ENCODE data around the gene SYMPK. TPM values are rescaled to one million over a fixed set of nuclear protein-coding genes. Genes with fewer than 3 reads are reported as not detected.

The SYMPK gene
- total RNA-seq, 1 donor from 2014 or later, result 70.6 TPM

- intact Hi-C loops (cut with DNase I), result no loop called here
Measured at GRCh38 chr19:45792470-45793177, 70.3 kb downstream of the SYMPK start, which contains the start of gene DMWD. Gene DMWD (minus strand): TSS chr19:45792845. CDS start chr19:45792756, 89 bp downstream.

GRCh38 chr19:45791744-45792469 is 71.0 kb downstream of the SYMPK start:
- TF ChIP-seq CTCF (IDR thresholded peaks at IDR 0.05), result no peak
- ATAC-seq (no peak), DNase-seq (no peak)
- Histone ChIP-seq H3K4me1 (peaks cover 15% of the 10 kb centered on the region), H3K36me3 (peaks cover 28% of the 10 kb centered on the region), H3K27ac (peak overlapping the region; percentile 65), H3K4me3 (peak overlapping the region; percentile 67), H3K9me3 (no peaks in the 10 kb centered on the region), H3K27me3 (no peaks in the 10 kb centered on the region)
- intact Hi-C loops (cut with DNase I), result no loop called here

More at GRCh38 chr19:45792470-45793177, 70.3 kb downstream of the SYMPK start, which contains the start of gene DMWD:
- Histone ChIP-seq H3K36me3 (peaks cover 26% of the 10 kb centered on the region), H3K9me3 (no peaks in the 10 kb centered on the region), H3K27ac (peak within 1 kb of the TSS; percentile 65), H3K4me1 (peaks cover 15% of the 10 kb centered on the region), H3K4me3 (peak within 1 kb of the TSS; percentile 67), H3K27me3 (no peaks in the 10 kb centered on the region)
- ATAC-seq (peak; percentile 98), DNase-seq (peak; percentile 99)
- TF ChIP-seq CTCF (IDR thresholded peaks at IDR 0.05), result no peak

GRCh38 chr19:45790942-45791341 is 72.0 kb downstream of the SYMPK start:
- H3K4me3 ChIP-seq, result no peak overlapping the region
- H3K9me3 ChIP-seq, result no peaks in the 10 kb centered on the region
- H3K27ac ChIP-seq, result no peak overlapping the region
- H3K27me3 ChIP-seq, result no peaks in the 10 kb centered on the region
- no peak for TF ChIP-seq CTCF (IDR thresholded peaks at IDR 0.05)
- intact Hi-C loops (cut with DNase I), result no loop called here
- H3K36me3 ChIP-seq, result peaks cover 36% of the 10 kb centered on the region
- no peak for DNase-seq
- ATAC-seq, result peak; percentile 59
- peaks cover 15% of the 10 kb centered on the region for H3K4me1 ChIP-seq

GRCh38 chr19:45789035-45789786 is 73.7 kb downstream of the SYMPK start:
- no peak for ATAC-seq

More at GRCh38 chr19:45789035-45789786, 73.7 kb downstream of the SYMPK start:
- Histone ChIP-seq H3K9me3 (no peaks in the 10 kb centered on the region), H3K36me3 (peaks cover 36% of the 10 kb centered on the region), H3K4me3 (no peak overlapping the region), H3K4me1 (peaks cover 15% of the 10 kb centered on the region), H3K27me3 (no peaks in the 10 kb centered on the region), H3K27ac (no peak overlapping the region)
- intact Hi-C loops (cut with DNase I), result no loop called here
- no peak for TF ChIP-seq CTCF (IDR thresholded peaks at IDR 0.05)
- DNase-seq, result no peak

All from upper lobe of right lung (tissue), 1 donor.